Renal cortex interstitium (tissue), 15 donors: ENCODE data around the gene SLC39A6. TPM values are rescaled to one million over a fixed set of nuclear protein-coding genes. Genes with fewer than 3 reads are reported as not detected.
"Not testable (repeated sequence)": the region's sequence is repeated elsewhere in the genome, so short reads cannot be mapped to it uniquely, and the experiment has no call there.

Source experiments
- DNase-seq, 11 donors: peaks; one replicate each; pipeline ENCODE4 v3.0.0-alpha.2; 2013; ENCODE audit warnings: low read depth in 9 of 11, low spot score in 4 of 11; ENCODE audit errors: extremely low read depth in 1 of 11
- long read RNA-seq, 16 experiments: transcript quantifications; one replicate each; lab custom pipeline, GENCODE V29; 2026
- polyA plus RNA-seq, 3 donors: library from polyadenylated mRNA; unstranded; fragments of 120-200 nt; gene quantifications; one replicate each; pipeline ENCODE4 v1.2.1, GENCODE V29; 2013; ENCODE audit not compliant: insufficient read length in 3 of 3

SLC39A6 gene
- 10 to 100 TPM; 72.8 to 83.8 (median 76.0) TPM for polyA plus RNA-seq
- long read RNA-seq, donor 1, transcript SLC39A6-201 (10 exons, 3,543 nt), result major isoform, 7 of 17 reads
- long read RNA-seq, donor 1, partial matches to known transcripts, result 10 of 17 reads
- long read RNA-seq, donor 1, other reads (novel, unspliced or antisense), result 0 of 17 reads
- long read RNA-seq, donor 2, transcript SLC39A6-201 (10 exons, 3,543 nt), result major isoform, 7 of 39 reads
- long read RNA-seq, donor 2, partial matches to known transcripts, result 31 of 39 reads
- long read RNA-seq, donor 2, other reads (novel, unspliced or antisense), result 0 of 39 reads
- long read RNA-seq, donor 3, transcript SLC39A6-201 (10 exons, 3,543 nt), result major isoform, 17 of 133 reads
- long read RNA-seq, donor 3, partial matches to known transcripts, result 103 of 133 reads
- long read RNA-seq, donor 3, other reads (novel, unspliced or antisense), result 10 of 133 reads
- long read RNA-seq, donor 4, transcript SLC39A6-201 (10 exons, 3,543 nt), result major isoform, 9 of 82 reads
- long read RNA-seq, donor 4, partial matches to known transcripts, result 69 of 82 reads
- long read RNA-seq, donor 4, other reads (novel, unspliced or antisense), result 0 of 82 reads
- long read RNA-seq, donor 5, result 0 reads
- long read RNA-seq, donor 6, partial matches to known transcripts, result 64 of 70 reads
- long read RNA-seq, donor 6, other reads (novel, unspliced or antisense), result 0 of 70 reads
- long read RNA-seq, donor 7, transcript SLC39A6-201 (10 exons, 3,543 nt), result major isoform, 10 of 120 reads
- long read RNA-seq, donor 7, partial matches to known transcripts, result 108 of 120 reads
- long read RNA-seq, donor 7, other reads (novel, unspliced or antisense), result 0 of 120 reads
- long read RNA-seq, donor 8, result 0 reads
- long read RNA-seq, donor 9, transcript SLC39A6-201 (10 exons, 3,543 nt), result major isoform, 7 of 36 reads
- long read RNA-seq, donor 9, partial matches to known transcripts, result 26 of 36 reads
- long read RNA-seq, donor 9, other reads (novel, unspliced or antisense), result 0 of 36 reads
- long read RNA-seq, donor 10, transcript SLC39A6-201 (10 exons, 3,543 nt), result major isoform, 8 of 113 reads
- long read RNA-seq, donor 10, transcript SLC39A6-204 (10 exons, 3,003 nt), result minor isoform, 5 of 113 reads
- long read RNA-seq, donor 10, partial matches to known transcripts, result 100 of 113 reads
- long read RNA-seq, donor 10, other reads (novel, unspliced or antisense), result 0 of 113 reads
- long read RNA-seq, donor 11, transcript SLC39A6-201 (10 exons, 3,543 nt), result major isoform, 10 of 33 reads
- long read RNA-seq, donor 11, partial matches to known transcripts, result 22 of 33 reads
- long read RNA-seq, donor 11, other reads (novel, unspliced or antisense), result 0 of 33 reads
- long read RNA-seq, donor 12, transcript SLC39A6-201 (10 exons, 3,543 nt), result major isoform, 6 of 11 reads
- long read RNA-seq, donor 12, partial matches to known transcripts, result 5 of 11 reads
- long read RNA-seq, donor 12, other reads (novel, unspliced or antisense), result 0 of 11 reads
- long read RNA-seq, donor 13, result 0 reads
- long read RNA-seq, donor 14, transcript SLC39A6-204 (10 exons, 3,003 nt), result minor isoform, 5 of 36 reads
- long read RNA-seq, donor 14, transcript SLC39A6-201 (10 exons, 3,543 nt), result major isoform, 7 of 36 reads
- long read RNA-seq, donor 14, partial matches to known transcripts, result 24 of 36 reads
- long read RNA-seq, donor 14, other reads (novel, unspliced or antisense), result 0 of 36 reads
- long read RNA-seq, donor 15, result 0 reads
- long read RNA-seq, donor 16, transcript SLC39A6-204 (10 exons, 3,003 nt), result minor isoform, 13 of 151 reads
- long read RNA-seq, donor 16, transcript SLC39A6-201 (10 exons, 3,543 nt), result major isoform, 27 of 151 reads
- long read RNA-seq, donor 16, partial matches to known transcripts, result 111 of 151 reads
- long read RNA-seq, donor 16, other reads (novel, unspliced or antisense), result 0 of 151 reads

DNA sequence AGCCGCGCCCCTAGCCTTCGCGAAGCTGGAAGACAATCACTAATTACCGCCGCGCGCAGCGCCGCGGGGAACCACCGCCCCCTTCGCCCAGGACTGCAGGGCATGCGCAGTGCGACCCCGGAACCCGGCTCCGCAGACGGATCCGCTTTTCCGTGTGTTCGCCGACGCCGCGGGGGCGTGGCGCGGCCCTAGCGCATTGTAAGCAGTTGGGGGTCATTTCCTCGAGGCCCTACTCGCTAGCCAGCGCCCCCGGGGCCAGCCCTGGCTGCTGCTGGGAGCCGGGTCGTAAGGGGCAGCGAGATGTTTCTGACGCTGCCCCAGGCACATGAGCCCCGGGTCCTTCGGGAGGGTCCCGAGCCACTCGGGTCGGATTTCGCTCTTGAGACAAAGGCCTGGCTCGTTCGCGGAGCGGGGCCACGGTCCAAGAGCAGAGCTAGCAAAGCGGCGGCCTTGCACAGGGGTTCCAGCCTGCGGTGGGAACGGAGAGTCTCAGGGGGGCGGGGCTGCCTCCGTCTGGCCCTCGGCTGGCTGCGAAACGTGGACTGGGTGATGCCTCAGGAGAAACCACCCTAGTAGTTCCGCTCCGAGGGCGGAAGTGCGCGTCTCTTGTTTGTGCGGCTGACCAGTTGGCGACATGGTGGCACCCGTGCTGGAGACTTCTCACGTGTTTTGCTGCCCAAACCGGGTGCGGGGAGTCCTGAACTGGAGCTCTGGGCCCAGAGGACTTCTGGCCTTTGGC, at the start of gene SLC39A6, which contains the start of gene ELP2:
TSS of gene SLC39A6 (minus strand) at position 41 of the 739 bp plus-strand sequence. CDS start 2,333 bp downstream, outside the sequence.
TSS of gene ELP2 (plus strand) at position 600 of the 739 bp plus-strand sequence. CDS start at position 635, 35 bp downstream.
- DNase-seq, result peak; percentile 92 to 96 (median 95)

DNA sequence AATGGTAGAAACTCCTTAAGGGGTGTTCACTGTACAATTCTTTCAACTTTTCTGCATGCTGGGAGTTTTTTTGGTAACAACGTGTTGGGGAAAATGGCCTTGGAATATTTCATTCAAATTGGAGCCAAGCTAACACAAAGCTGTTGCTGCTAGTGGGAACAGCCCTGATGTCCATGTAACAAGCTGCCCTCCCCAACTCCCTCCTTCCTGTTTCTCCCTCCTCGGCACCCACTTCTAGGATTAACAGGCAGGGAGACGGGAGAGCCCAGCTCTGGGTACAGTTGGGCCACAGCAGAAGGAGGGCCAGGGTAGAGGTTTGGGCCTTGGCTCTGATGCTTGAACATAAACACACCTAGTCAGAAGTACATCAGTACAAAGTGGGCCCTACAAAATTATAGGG, 48.8 kb upstream of the SLC39A6 start:
- no peak for DNase-seq

GRCh38 chr18:36176711-36177110, 47.6 kb upstream of the SLC39A6 start:
- no peak for DNase-seq

DNA sequence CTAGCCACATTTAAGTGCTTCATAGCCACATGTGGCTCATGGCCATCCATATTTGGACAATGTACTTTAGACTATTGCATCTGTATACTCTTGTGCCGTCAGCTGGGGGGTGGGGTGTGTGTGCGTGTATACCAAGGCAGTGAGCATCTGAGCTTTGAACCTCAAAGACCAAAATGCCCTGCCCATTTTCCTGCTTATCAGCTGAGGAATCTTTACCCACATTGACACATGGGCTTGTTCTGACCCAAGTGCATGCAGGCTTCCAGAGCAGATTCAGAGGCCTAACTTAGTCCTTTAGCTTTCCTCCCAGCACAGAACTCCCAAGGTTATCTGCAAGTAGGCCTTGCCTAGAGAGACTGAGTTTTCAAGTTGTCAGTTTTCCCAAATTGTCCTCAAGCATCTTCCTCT, 47.0 kb upstream of the SLC39A6 start:
- DNase-seq, result no peak

- DNase-seq, result no peak
These were observed 46.3 kb upstream of the SLC39A6 start for GRCh38 chr18:36175481-36175880.

DNA sequence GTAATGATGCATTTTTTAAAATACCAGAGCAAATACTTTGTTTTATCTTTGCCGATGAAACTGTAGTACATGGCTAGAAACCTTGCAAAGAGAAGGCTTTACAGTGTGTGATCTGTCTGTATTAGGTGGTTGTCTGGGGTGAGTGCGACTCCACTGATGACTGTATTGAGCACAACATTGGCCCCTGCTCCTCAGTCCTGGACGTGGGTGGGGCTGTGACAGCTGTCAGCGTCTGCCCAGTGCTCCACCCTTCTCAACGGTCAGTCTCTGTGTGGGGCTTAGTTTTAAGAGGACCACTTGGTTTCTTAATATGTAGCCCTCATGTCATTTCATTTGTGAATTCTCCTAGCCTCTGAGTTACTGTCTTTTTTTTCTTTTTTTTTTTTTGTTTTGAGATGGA, 40.8 kb upstream of the SLC39A6 start:
- no peak for DNase-seq

DNA sequence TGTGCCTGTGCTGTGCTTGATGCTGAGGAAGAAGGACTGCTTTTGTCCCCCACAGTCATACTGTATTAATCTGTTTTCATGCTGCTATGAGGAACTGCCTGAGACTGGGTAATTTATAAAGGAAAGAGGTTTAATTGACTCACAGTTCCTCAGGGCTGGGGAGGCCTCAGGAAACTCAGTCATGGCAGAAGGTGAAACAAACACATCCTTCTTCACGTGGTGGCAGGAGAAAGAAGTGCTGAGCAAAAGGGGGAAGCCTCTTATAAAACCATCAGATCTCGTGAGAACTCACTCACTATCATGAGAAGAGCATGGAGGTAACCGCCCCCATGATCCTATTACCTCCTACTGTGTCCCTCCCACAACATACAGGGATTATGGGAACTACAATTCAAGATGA, 39.2 kb upstream of the SLC39A6 start:
- not testable (repeated sequence) for DNase-seq

GRCh38 chr18:36167692-36168218, 38.6 kb upstream of the SLC39A6 start:
- DNase-seq, result no peak

GRCh38 chr18:36162981-36163380, 33.8 kb upstream of the SLC39A6 start:
- no peak for DNase-seq

GRCh38 chr18:36160959-36161371, 31.8 kb upstream of the SLC39A6 start:
- DNase-seq, result no peak

DNA sequence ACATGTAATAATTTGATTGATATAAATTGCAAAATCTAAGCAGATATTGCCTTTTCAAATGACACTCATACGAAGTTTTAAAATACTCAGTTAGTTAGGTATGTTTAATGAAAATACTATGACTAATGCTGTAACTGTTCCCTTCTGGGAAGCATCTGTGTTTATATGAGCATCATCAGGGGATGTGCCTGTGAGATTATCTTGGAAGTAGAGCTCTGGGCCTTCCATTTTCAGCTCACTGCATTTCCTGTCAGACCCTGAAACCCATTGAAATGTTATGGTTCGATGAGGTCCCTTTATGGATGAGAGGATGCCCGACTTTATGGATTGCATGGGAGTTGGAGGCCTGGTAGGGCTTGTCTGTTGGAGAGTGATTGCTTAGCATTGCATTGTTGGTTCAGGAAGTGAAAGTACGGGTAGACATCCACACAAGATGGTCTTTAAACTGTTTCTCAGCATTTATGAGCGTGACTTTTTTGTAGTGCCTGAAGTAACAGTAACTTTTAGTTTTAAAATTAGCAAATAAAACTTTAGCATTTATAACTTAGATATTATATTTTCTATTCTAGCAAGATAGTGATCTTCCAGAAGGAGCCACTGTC, 29.2 kb upstream of the SLC39A6 start:
- no peak for DNase-seq

- DNase-seq, result no peak
These were observed 28.3 kb upstream of the SLC39A6 start for GRCh38 chr18:36157441-36157840.

- no peak for DNase-seq
These were observed 27.0 kb upstream of the SLC39A6 start for GRCh38 chr18:36155851-36156757.

GRCh38 chr18:36153771-36154170, 24.6 kb upstream of the SLC39A6 start:
- no peak for DNase-seq

- peak in 1 of 11 donors; percentile 3 for DNase-seq
These were observed 24.1 kb upstream of the SLC39A6 start for GRCh38 chr18:36153203-36153602.
